Stimulated activated CD4-positive, alpha-beta T cell treated with anti-CD3 and anti-CD28 coated beads, TNF-alpha, amount 100 ng/mL, for 24 hours (primary cell): Measurements from ENCODE around the gene ATF4.
"Not testable (repeated sequence)": the region's sequence is repeated elsewhere in the genome, so short reads cannot be mapped to it uniquely, and the experiment has no call there.

ENCODE experiments used
- DNase-seq, 3 experiments: peaks; one replicate each; pipeline ENCODE4 v3.0.0-alpha.2; 2020; ENCODE audit warnings: low read depth in 3 of 3

ATF4 gene

DNA sequence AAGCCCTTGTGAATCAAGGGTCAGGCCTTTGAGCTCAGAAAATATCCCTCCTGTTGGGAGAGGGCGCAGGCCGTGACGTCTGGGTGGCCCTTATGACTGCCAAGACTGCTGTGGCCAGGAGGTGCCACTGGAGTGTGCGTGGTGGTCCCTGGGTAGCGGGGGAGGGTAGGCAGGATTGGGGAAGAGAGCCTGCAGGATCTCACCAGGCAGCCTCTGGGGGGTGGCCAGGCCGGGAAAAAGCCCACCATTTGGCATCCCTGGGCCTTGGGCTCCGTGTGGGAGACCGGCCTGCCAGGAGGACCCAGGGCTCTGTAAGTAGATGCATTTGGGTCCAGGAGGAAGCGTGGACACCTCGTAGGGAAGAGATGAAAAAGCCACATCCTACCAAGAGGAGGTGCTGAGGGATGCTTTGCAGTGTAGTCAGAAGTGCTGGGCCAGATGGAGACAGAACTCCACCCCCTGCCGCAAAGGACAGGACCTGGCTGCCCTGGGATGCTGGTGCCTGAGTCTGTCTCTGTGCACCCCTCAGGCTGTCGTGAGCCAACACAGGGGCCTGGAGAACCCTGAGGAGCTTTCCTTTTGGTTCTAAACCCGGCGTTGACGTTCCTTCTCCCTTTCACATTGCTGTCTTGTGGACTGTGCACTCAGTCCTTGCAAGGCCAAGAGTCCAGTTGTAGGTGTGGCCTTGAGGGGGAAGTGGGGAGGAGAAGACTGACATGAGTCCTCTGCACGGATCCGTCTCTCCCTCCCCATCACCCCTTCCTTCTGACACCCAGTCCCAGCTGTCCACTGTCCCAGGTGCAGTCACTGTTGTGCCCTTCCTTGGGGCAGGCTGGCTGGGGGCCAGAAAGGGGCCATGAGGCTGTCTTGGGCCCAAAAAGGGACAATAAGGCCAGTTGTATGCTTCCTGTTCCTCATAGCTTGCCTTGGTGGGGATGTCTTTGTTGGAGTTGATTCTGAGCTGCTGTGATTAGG is 31.0 kb upstream of the ATF4 start:
- no peak for DNase-seq

- peak; percentile 61 to 82 (median 71) for DNase-seq
Observed at GRCh38 chr22:39490135-39490798, 30.1 kb upstream of the ATF4 start.

DNA sequence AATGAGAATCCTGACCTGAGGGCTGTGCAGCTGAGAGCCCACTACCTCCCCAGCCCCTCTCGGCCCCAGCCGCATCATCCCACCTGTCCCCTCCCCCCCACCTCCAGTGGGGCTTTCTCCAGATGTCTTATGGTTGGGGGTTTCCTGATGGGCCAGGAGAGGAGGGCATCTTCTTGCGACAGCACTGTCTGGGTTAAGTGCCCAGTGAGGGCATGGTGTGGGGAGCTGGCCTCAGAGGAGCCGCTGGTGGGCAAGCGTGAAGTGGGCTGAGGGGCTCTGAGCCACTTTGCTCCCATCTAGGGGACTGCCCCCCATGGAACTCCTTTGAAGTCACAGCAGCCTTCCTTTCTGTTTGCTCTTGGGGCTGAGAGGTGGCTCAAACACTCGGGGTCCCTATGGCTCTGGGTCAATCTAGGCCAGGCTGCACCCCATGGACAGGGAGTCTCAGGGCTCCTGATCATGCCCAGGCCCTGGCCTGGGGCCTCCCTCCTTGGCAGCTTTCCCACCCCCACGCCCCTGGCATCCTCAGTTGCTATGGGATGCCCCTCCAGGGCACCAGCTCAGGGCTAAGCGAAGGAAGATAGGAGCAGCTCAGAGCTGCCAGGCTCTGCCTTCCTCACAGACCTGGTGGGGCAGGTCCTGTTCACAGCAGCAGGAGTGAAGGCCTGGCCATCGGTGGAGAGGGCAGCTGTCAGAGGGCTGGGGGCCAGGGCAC is 29.2 kb upstream of the ATF4 start:
- DNase-seq = no peak

- no peak for DNase-seq
Observed at GRCh38 chr22:39491696-39492095, 28.7 kb upstream of the ATF4 start.

GRCh38 chr22:39492186-39492585 is 28.2 kb upstream of the ATF4 start:
- DNase-seq = no peak

DNA sequence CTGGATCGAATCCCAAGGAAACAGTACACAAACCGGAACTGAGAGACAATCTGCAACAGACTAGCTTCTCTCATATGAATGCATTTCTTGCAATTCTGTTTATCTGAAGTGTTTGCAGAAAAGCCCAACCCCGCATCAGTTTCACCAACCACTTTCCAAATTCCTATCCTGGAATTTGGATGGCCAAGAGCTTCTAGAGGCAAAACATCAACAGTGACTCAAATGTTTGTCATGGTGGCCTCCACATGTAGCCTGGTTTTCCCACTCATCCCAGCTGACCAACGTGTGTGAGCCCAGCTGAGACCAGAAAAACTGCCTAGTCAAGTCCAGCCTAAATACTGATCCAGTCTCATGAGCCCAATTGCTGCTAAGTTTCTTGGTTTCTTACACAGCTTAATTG is 26.6 kb upstream of the ATF4 start:
- DNase-seq = no peak

DNA sequence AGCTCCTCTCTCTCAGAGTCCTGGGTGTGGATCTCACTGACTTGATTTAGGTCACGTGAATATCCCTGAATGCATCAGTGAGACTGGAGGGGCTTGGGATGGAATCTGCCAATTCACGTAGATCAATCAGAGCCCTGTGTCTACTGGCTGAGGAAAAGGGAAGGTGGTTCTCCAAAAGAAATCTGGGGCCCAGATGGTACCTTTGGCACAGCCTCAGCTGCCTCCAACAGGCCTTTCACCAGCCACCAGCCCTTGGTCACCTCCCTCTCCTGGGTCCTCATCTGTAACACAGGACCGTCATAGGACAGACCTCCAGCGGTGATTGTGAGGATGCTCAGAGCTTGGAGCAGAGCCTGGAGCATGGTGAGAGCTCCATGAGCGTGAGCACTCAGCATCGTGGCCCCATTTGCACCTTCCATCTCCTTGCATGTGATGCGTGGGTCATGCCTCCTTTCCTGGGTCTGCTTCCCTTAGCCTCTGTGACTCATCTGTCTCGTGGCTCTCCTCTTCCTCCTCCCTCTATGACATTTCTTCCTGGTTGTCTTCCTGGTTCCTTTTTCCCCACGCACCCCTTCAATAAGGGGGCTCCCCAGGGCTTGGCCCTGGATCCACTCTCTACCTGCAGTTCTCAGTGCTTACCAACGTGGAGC is 25.8 kb upstream of the ATF4 start:
- no peak for DNase-seq

GRCh38 chr22:39496131-39496838 is 24.1 kb upstream of the ATF4 start:
- DNase-seq = peak; percentile 29 to 61 (median 39)

DNA sequence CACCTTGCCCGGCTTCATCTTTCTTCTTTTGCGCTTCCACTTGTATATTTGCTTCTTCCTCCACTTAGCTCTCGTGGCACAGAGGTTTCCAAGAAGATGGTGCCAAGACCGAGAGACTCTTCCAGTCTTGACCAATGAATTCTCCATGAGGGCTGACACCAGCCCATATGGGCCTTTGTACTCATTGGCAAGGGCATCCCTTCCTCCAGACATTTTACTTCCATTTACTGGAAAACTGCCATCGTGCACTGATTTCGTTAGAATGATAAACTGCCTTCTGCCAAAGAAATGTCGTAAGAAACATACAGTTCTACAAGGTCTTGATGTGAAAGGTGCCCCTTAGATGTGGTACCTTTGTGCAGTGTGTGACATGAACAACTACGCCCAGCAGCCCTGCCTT is 22.9 kb upstream of the ATF4 start:
- DNase-seq = no peak

DNA sequence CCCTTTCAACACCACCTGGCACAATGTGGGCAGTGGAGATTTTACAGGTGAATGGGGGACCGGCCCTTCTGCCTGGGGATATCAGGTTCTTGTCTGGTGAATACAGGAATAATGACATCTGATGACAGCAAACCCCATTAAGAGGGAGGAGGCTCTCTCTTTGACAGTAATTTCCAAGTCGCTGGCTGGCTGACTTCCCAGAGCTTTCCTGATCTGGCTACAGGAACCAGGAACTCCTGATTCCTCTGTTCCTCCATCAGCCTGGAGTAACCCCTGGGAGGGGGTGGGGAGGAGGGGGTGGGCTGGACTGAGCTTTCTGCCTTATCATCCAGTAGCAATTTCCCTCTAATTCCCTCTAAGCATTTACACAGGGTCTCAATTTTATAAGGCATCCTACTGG is 22.0 kb upstream of the ATF4 start:
- no peak for DNase-seq

DNA sequence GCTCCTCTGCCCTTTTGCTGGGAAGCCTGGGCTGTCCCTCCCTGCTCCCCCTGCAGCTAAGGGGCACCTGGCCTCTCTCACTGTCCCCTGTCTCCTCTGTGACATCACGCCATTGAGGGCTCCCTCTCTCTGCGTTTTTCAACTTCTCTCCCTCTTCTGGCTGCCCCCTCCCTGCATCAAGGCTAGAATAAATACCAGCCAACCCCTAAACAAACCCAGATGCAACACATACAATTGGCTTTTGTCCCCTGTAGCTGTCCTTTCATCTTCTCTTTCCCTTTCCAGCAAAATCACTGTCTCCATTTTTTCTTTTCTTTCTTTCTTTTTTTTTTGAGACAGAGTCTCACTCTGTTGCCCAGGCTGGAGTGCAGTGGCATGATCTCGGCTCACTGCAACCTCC is 21.6 kb upstream of the ATF4 start:
- no peak for DNase-seq

DNA sequence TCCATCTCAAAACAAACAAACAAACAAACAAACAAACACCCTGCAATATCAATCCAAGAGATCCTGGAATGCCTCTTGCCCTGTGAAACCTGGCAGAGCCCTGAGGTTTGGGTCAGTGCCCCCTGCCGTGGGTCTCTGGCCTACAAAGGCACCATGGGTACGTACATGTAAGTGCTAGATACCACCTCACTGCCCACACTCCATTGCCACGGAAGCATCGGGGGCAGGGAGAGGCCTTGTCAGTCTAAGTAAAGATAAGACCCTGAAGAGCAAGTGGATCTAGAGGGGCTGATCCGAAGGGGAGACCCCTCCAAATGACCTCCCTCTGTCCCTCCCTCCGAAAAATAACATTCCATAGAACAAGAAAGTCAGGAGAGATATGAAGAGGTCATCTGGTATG is 20.3 kb upstream of the ATF4 start:
- no peak for DNase-seq

DNA sequence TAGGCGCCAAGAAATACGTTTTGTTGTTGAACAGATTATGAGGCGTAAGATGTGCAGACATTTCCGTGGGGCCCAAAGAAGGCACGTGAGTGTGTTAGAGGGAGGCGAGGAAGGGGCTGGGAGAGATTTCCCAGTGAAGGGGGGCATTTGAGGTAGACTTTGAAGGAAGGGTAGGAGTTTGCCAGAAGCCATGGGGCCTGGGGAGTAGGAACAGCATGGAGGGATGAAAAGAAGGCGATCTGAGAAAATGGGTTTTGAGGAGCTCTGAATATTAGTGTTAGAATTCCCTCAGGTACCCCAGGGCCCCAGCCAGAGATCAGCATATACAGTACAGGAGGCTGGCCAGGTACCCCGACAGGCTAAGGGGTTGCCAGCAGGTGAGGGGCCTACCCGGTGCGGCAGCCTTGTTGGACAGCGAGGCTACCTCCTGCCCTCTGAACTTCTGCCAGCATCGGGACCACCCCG is 18.7 kb upstream of the ATF4 start:
- DNase-seq = no peak

DNA sequence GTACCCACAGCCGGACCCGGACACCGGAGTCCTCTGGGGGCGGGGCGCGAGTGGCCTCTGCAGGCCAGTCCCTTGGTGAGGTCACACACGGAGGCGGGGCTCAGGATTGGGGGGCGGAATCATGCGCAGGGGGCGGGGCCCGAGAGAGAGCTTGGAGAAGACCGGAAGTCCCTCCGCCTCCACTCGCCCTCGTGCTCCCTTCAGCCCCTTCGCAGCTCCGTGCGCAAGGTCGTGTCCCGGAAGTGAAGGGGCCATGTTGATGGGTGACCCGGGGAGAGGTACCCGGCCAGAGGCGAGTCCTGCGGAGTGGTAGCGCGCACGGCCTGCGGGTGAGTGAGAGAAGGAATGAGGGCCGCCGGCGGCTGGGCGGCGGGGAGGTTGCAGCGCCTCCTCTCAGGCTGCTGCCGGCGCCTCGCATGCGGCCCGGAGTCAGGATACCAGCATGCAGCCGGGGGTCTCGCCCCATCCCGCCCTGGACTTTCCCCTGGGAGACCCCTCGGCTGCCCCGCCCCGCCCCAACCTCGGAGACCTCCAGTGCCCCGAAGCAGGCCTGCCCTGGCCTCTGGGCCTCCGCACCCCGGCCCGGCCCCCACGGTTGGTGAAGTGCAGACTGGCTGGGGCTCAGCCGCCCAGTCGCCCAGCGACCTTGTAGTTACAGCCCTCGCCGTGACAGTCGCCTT is 18.1 kb upstream of the ATF4 start, which contains the start of gene MIEF1:
Gene MIEF1, plus strand, starts transcription at position 182 of the 680 bp plus-strand sequence. CDS start 9,005 bp downstream, outside the sequence.
- peak; percentile 88 to 94 (median 88) for DNase-seq

- DNase-seq = no peak
Observed at GRCh38 chr22:39502789-39503409, 17.5 kb upstream of the ATF4 start.

DNA sequence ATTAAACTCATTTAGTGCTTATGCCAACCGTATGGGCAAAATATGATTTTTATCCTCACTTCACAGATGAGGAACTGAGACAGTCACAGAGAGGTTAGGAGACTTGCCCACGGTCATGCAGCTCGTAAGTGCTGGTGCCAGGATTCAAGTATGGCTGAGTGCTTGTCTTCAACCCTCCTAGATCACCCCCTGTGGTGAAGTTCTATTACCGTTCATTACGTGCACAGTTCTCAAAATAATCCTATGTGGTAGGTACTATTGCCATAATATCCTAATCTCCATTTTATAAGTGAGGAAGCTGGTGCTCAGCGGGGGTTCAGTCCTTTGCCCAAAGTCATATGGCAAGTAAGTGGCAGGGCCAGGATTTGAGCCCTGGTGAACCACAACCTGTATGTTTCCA is 16.7 kb upstream of the ATF4 start:
- no peak for DNase-seq

DNA sequence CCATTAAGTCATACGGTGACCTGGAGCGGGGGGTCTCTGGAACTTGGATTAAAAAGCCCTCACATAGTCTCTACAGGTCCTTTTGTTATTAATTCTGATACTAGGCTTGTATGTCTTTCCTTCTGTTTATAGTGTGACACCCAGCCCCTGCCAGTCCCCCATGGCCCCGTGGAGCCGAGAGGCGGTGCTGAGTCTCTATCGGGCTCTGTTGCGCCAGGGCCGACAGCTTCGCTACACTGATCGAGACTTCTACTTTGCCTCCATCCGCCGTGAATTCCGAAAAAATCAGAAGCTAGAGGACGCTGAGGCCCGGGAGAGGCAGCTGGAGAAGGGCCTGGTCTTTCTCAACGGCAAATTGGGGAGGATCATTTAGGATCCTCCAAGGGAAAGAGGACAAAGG is 16.3 kb upstream of the ATF4 start:
- no peak for DNase-seq

DNA sequence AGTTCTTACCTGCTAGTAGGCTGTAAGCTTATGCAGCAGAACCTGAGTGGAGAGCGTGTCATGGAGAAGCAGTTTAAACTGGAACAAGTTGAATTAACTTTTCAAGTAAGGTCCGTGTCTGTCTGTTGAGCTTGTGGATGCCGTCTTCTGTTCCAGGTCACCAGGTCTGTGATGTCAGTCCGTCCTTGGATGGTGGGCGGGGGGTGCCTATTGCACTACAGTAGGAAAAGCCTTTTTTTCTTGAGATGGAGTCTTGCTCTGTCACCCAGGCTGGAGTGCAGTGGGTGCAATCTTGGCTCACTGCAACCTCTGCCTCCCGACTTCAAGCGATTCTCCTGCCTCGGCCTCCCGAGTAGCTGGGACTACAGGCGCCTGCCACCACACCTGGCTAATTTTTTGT is 13.3 kb upstream of the ATF4 start:
- not testable (repeated sequence) for DNase-seq

GRCh38 chr22:39508393-39508792 is 12.0 kb upstream of the ATF4 start:
- no peak for DNase-seq
